ENCODE data around the gene FAAP20.

The FAAP20 gene

GRCh38 chr1:2229911-2230731 lies 35.5 kb upstream of the FAAP20 start:
- no peak for DNase-seq

- DNase-seq, result peak in 1 of 2 experiments; percentile 59
Observed at GRCh38 chr1:2229037-2229864, 34.7 kb upstream of the FAAP20 start.

- DNase-seq, result peak in 1 of 2 experiments; percentile 34
Observed at GRCh38 chr1:2228694-2229036, 34.1 kb upstream of the FAAP20 start.

- no peak for DNase-seq
Observed at GRCh38 chr1:2228157-2228594, 33.6 kb upstream of the FAAP20 start, which contains the start of gene SKI. Gene SKI (plus strand): TSS chr1:2228319. CDS start chr1:2228767, 448 bp downstream.

- DNase-seq, result peak; percentile 91 to 96
Observed at GRCh38 chr1:2227346-2228156, 33.0 kb upstream of the FAAP20 start.

GRCh38 chr1:2226525-2227345 lies 32.2 kb upstream of the FAAP20 start:
- DNase-seq, result no peak

GRCh38 chr1:2224631-2225428 lies 30.3 kb upstream of the FAAP20 start:
- no peak for DNase-seq

- DNase-seq, result no peak
Observed at GRCh38 chr1:2224170-2224584, 29.6 kb upstream of the FAAP20 start.

- no peak for DNase-seq
Observed at GRCh38 chr1:2221271-2221670, 26.7 kb upstream of the FAAP20 start.

GRCh38 chr1:2216767-2217058 lies 22.1 kb upstream of the FAAP20 start:
- DNase-seq, result no peak

- DNase-seq, result no peak
Observed at GRCh38 chr1:2215909-2216766, 21.6 kb upstream of the FAAP20 start.

- no peak for DNase-seq
Observed at GRCh38 chr1:2215329-2215728, 20.8 kb upstream of the FAAP20 start.

- no peak for DNase-seq
Observed at GRCh38 chr1:2214541-2215241, 20.1 kb upstream of the FAAP20 start.

- DNase-seq, result no peak
Observed at GRCh38 chr1:2213576-2214505, 19.3 kb upstream of the FAAP20 start.

GRCh38 chr1:2212532-2213491 lies 18.2 kb upstream of the FAAP20 start:
- no peak for DNase-seq

- DNase-seq, result no peak
Observed at GRCh38 chr1:2212274-2212531, 17.6 kb upstream of the FAAP20 start.

- DNase-seq, result no peak
Observed at GRCh38 chr1:2210786-2211185, 16.2 kb upstream of the FAAP20 start.
